ENCODE results near the gene DNAH11.

DNA sequence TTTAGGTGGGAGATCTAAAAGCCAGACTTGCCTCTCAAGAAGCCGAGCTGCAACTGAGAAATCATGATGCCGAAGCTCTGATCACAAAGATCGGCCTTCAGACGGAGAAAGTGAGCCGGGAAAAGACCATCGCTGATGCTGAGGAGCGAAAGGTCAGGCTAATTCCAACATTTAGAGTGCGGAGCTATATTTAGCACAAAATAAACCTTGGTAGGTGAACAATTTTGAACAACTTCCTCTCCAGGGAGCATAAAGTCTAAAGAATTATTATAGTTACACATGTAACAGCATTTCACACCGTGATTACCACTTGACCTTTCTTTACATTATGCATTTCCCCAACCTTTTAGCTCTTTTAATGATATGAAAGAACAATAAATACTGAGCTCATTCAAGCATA lies 236.1 kb downstream of the DNAH11 start:
- TF ChIP-seq, protein P1, sequence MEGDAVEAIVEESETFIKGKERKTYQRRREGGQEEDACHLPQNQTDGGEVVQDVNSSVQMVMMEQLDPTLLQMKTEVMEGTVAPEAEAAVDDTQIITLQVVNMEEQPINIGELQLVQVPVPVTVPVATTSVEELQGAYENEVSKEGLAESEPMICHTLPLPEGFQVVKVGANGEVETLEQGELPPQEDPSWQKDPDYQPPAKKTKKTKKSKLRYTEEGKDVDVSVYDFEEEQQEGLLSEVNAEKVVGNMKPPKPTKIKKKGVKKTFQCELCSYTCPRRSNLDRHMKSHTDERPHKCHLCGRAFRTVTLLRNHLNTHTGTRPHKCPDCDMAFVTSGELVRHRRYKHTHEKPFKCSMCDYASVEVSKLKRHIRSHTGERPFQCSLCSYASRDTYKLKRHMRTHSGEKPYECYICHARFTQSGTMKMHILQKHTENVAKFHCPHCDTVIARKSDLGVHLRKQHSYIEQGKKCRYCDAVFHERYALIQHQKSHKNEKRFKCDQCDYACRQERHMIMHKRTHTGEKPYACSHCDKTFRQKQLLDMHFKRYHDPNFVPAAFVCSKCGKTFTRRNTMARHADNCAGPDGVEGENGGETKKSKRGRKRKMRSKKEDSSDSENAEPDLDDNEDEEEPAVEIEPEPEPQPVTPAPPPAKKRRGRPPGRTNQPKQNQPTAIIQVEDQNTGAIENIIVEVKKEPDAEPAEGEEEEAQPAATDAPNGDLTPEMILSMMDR (IDR thresholded peaks at IDR 0.05), result no peak
- TF ChIP-seq POLR2A (IDR thresholded peaks at IDR 0.05), result no peak
- no peak for TF ChIP-seq EP300 (IDR thresholded peaks at IDR 0.05)

All from tibial nerve (tissue), 4 donors.